ENCODE results near the gene RBFOX1.

The RBFOX1 gene

DNA sequence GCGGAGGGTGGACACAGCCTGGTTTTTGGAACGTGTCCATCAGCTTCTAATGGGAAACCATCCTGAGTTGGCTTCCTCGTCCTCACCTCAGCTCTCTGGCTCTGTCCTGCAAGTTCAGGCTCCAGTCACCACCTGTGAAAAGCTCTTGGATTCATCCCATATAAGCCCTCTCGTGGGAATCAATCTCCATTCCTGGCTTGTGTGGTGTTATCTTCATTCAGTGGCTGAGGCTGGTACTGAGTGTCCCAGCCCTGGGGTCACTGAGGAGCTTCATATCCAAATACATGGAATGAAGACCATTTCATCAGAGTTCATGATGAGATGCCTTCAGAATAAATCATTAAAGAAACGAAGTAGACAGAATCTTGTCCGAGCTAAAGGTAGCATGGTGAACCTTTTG is 189.2 kb downstream of the RBFOX1 start:
- no peak for DNase-seq (ENCODE audit: low read depth in 2 of 2)

- no peak for DNase-seq (ENCODE audit: low read depth in 2 of 2)
Measured at GRCh38 chr16:7524419-7524818, 191.8 kb downstream of the RBFOX1 start.

DNA sequence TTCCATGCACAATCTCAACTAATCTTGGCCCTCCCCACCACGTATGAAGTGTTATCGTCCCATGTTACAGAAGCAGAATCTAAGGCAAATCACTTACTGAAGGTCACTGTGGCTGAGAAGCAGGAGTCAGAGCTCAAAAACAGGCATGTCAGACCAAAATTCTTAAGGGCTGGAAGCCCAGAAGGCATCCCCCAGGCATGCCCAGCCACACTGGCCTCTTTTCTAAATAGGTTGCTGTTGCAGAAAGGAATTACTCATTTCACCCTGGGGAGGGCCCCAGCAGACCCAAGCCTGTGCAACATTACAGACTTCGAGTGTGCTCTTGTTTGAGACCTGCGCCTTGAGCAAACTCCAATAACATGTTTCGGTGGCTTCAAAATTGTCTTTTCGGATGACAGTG is 194.1 kb downstream of the RBFOX1 start:
- no peak for DNase-seq (ENCODE audit: low read depth in 2 of 2)

DNA sequence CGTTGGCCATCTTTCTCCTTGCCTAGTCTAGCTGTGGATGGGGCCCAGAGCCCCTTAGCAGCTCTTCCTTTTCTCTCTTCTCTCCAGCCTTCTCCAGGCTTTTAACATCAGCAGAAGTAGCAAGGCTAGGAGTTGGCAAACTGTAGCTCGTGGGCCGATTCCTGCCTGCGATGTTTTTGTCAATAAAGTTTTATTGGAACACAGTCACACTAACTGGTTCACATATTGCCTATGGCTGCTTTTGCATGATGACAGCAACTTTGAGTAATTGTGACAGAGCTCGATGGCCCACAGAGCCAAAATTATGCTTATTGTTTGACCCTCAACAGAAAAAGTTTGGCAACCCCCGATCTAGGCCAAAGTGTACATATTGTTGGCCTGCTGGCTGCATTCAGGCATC is 199.9 kb downstream of the RBFOX1 start:
- DNase-seq (ENCODE audit: low read depth in 2 of 2) = no peak

GRCh38 chr16:7534749-7535148 is 202.1 kb downstream of the RBFOX1 start:
- no peak for DNase-seq (ENCODE audit: low read depth in 2 of 2)

DNA sequence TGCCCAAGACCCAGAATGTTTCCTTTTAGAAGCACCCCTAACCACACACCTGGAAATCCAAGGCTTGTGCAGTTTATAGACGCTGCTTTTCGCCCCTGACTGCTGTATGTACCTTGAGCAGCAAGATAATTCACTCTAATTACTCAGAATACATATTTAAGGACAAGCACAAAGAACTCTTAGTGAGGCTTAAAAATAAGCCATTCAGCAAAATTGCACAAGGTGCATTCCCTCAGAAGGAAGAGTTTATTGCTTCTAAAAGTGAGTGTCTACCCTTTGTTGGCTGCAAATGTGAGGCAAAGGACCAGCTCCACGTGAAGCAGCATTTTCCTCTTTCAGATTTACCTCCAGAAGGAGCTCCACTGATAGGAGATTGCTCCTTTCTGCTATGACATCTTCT is 208.4 kb downstream of the RBFOX1 start:
- DNase-seq (ENCODE audit: low read depth in 2 of 2) = no peak

DNA sequence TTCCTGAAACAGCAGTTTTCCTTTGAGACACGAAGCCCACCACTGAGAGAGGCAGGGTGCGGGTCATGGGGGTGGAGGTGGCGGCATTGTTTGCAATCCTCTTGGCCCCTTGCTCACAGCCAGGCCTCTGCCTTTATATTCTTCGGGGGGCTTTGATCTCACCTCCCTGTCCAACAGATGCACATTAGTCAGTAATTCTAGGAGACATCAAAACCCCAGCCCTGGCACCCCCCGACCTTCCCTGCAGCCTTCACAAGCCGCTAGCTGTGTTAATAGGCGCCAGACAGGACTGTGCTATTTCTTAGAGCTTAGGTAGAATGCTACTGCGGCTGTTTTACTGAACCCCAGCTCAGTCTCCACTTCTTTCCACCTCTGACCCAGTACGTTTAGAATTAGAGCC is 212.6 kb downstream of the RBFOX1 start:
- DNase-seq (ENCODE audit: low read depth in 2 of 2) = no peak

- no peak for DNase-seq (ENCODE audit: low read depth in 2 of 2)
Measured at GRCh38 chr16:7546948-7547347, 214.3 kb downstream of the RBFOX1 start.

GRCh38 chr16:7547736-7548135 is 215.1 kb downstream of the RBFOX1 start:
- no peak for DNase-seq (ENCODE audit: low read depth in 2 of 2)

DNA sequence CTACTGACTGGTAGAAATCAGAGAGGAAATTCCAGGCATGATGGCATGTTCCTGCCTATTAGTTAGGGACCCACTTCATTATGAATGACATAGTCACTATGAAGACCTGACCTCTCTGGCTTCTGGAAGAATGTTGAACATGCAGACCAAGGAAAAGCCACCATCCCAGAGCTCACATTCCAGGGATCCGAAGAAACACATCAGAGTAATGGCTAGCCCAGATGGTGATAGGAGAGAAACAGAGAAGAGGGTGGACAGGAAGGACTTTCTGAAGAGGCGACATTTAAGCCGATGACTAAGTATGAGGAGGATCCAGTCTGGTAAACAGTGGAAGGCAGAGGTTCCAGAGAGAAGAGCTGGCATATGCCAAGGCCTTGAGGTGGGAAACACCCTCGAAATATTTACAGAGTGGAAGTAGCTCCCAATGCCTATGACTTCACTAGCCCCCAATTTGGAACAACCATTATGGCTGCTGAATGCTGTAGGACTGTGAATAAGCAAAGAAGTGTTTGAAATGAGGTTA is 216.2 kb downstream of the RBFOX1 start:
- DNase-seq (ENCODE audit: low read depth in 2 of 2) = no peak

- DNase-seq (ENCODE audit: low read depth in 2 of 2) = no peak
Measured at GRCh38 chr16:7550096-7550495, 217.5 kb downstream of the RBFOX1 start.

DNA sequence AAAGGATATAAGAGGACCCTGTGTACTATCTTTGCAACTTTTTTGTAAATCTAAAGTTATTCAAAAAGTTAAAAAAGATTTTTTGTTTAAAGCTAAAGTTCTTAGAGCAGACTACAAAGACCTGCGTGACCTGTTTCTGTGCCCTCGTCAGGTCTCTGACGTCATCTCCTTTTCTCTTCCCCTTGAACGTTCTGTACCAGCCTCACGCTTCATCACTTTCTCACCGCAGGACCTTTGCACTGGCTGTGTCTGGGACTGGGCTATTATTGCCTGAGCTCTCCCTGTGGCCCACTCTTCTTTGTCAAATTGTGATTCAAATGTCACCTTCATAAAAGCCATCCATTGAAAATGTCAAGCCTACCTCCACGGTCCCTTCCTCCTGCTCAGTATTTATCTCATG is 222.8 kb downstream of the RBFOX1 start:
- no peak for DNase-seq (ENCODE audit: low read depth in 2 of 2)

- DNase-seq (ENCODE audit: low read depth in 2 of 2) = no peak
Measured at GRCh38 chr16:7561908-7562405, 229.3 kb downstream of the RBFOX1 start.

GRCh38 chr16:7566360-7566759 is 233.7 kb downstream of the RBFOX1 start:
- DNase-seq (ENCODE audit: low read depth in 2 of 2) = no peak

DNA sequence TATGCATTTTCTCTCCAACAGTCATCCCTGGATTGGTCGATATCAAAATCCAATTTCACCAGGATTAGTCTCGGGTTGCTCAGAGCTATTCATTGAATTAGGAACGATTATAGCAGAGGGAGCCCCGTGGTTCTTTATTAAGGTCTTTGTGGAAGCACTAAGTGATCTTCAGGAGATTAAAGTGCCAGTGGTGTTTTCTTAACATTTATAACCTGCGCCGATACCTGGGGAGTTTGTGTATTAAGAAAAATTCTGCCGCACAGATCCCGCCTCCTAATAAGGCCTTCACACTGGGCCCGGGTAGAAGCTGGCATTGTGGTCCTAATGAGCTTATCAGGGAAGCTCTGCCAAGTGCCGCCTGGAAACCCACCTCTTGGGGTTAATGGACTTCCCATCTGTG is 238.7 kb downstream of the RBFOX1 start:
- DNase-seq (ENCODE audit: low read depth in 2 of 2) = no peak

DNA sequence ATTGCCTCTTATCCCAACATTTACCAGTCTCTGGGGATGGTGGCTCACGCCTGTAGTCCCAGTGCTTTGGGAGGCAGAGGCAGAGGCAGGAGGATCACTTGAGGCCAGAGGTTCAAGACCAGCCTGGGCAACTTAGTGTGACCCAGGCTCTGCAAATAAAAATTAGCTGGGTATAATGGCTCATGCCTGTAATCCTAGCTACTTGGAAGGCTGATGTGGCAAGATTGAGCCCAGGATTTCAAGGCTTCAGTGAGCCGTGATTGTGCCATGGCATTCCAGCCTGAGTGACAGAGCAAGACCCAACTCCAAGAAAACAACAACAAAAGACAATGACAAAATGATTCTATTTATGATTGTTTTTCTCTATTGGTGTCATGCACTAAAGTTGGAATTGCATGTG is 244.9 kb downstream of the RBFOX1 start:
- no peak for DNase-seq (ENCODE audit: low read depth in 2 of 2)

- DNase-seq (ENCODE audit: low read depth in 2 of 2) = no peak
Measured at GRCh38 chr16:7579454-7579853, 246.8 kb downstream of the RBFOX1 start.

GRCh38 chr16:7581175-7581574 is 248.5 kb downstream of the RBFOX1 start:
- DNase-seq (ENCODE audit: low read depth in 2 of 2) = no peak

- DNase-seq (ENCODE audit: low read depth in 2 of 2) = no peak
Measured at GRCh38 chr16:7583396-7583795, 250.8 kb downstream of the RBFOX1 start.

- no peak for DNase-seq (ENCODE audit: low read depth in 2 of 2)
Measured at GRCh38 chr16:7584561-7584960, 251.9 kb downstream of the RBFOX1 start.

DNA sequence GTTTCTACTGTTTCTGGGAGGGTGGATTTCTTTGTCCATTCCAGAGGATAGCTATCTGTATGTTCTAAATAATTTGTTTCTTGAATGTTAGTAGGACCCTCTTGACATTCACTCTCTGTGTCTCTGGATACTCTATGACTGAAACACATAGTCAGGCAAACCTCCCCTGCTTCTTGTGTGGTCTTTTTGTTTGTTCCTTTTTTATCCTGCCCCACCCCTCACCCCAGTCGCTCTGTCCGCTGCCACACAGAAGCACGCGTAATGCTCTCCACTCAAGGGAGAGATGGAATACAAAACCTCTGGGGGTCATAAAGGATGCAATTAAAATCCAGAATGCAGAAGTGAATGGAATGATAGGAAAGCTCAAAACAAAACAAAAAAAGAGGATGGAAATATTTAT is 253.1 kb downstream of the RBFOX1 start:
- no peak for DNase-seq (ENCODE audit: low read depth in 2 of 2)

DNA sequence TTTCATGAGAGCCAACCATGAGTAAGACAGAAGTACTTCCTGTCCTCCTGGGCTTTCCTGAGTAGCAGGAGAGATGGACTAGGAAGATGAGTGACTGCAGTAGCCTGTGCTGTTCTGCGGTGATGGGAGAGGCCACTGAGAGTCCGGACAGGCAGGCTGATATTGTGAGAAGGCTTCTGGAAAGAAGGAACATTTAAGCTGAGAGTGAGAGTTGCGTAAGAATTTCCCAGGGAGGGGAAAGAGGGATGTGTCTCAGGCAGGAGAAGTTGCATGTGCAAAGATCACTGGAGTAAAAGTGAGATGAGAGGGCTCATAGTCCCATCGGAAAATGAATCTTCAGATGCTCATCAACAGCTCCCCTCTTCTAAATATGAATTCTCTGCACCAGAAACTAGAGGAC is 258.3 kb downstream of the RBFOX1 start:
- no peak for DNase-seq (ENCODE audit: low read depth in 2 of 2)

DNA sequence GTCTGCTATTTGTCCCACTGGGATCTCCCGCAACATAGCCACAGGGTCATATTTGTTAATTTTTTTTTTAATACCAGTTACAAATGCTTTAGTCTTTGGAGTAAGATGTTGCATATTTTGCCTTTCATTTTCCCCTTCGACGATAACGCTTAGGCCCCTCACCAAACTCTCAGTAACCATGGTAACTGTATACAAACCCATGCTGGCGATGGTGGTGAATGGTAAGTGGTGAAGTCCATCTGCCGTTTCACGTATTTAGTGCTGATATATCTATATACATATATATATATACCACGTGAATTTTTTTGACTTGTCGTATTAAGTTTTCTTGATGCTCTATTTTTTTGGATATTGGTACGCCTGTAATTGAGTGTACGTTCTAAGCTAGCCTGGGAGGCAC is 263.7 kb downstream of the RBFOX1 start:
- DNase-seq (ENCODE audit: low read depth in 2 of 2) = no peak

- DNase-seq (ENCODE audit: low read depth in 2 of 2) = no peak
Measured at GRCh38 chr16:7597677-7598076, 265.0 kb downstream of the RBFOX1 start.

DNA sequence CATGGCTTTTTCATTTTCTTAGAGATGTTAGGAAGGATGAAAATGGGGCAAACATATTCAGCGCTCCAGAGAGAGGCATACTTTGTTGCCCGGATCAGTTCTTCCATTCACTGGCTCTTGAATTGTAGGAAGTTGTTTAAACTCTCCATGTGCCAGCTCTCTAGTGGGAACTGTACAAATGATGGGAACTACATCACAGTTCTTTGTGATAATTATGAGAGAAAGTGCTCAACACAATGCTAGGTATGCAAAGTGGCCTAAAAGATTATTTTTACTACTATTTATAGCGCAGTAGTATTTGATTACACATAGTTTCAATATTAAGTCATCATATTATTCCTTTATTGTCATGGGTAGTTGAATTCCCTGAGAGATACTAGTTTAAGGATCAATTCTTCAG is 268.5 kb downstream of the RBFOX1 start:
- no peak for DNase-seq (ENCODE audit: low read depth in 2 of 2)
